HG03139 (cell line): Measurements from ENCODE around the gene ASS1.
"Not testable (repeated sequence)": the region's sequence is repeated elsewhere in the genome, so short reads cannot be mapped to it uniquely, and the experiment has no call there.

Experiments
- ATAC-seq: cut with Tn5 transposase; IDR thresholded peaks from one replicate; pipeline ENCODE4 v1.9.1; 2021; ENCODE audit not compliant: unreplicated experiment

The ASS1 gene

DNA sequence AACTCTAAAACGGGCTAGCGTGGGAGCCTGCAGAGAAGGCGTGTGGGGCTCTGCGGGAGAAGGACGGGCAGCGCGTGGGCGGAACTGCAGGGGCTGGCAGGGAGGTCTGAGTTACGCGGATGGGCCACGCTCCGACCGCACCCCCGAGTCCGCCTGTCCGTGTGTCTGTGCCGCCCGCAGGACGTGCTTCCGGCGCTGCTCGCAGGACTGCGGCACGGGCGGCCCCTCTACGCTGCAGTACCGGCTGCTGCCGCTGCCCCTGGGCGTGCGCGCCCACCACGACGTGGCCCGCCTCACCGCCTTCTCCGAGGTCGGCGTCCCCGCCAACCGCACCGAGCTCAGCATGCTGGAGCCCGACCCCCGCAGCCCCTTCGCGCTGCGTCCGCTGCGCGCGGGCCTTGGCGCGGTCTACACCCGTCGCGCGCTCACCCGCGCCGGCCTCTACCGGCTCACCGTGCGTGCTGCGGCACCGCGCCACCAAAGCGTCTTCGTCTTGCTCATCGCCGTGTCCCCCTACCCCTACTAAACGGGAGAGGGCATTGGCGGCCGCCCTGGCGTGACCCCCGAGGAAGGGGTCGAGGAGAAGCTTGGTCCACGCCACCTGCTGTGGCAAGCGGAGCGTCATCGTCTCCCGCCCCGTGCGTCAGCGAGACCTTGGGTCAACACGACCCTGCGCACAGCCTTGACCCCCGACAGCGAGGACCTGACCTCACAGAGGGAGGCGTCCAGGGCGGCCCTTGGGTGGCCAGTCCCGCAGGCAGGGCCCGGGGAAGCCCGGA is 11.4 kb upstream of the ASS1 start:
- ATAC-seq: no peak

DNA sequence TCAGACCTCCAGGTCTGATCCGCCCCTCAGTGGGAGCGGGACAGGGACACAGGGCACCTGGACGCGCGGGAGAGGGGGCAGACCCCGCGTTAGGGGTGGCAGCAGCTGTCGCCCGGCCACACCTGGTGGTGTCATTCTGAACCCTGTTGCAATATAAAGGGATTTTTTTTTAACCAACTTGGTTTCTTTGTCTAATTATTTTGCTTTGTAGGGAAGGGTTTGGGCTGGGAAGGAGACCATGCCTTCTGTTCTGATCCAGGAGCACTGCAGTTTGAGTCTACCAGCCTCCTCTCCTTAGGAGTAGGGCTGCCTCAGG is 10.9 kb upstream of the ASS1 start:
- ATAC-seq: no peak

DNA sequence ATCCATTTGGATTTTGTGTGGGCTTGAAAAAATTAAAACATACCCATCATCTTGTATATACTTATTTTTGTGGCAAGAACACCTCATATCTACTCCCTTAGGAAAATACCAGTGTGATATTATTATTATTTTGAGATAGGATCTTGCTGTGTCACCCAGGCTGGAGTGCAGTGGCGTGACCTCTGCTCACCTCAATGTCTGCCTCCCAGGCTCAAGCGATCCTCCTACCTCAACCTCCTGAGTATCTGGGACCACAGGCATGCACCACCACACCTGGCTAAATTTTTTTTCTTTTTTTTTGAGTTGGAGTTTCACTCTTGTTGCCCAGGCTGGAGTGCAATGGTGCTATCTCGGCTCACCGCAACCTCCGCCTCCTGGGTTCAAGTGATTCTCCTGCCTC is 10.1 kb upstream of the ASS1 start:
- not testable (repeated sequence) for ATAC-seq

- ATAC-seq: no peak
Observed at GRCh38 chr9:130437011-130437789, 7.6 kb upstream of the ASS1 start.

DNA sequence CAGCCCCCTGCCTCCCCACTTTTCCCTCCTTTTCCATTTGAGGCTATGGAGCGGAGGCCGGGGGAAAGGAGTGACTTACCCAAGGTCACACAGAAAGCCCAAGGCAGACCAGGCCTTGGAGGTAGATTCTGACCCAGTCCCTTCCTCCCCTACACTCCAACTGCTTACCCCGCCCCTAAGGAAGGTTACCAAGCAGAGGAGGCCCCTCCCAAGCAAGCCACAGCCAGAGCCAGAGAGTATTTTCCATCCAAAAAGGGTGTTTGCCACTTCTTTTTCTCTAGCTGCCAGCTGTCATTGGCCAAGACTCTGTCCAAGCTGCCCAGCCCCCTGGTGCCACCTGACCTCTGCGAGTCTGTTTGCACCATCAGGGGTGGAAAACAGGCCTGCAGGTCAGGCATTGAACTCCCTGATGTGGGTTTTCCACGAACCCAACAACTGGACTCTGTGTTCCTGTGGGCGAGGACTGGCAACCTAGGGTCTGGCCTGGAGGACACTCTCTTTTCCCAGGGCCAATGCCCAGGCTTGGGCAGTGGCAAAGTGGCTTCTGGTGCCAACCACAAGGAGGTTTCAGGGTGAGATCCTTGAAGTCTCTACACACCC is 6.3 kb upstream of the ASS1 start:
- no peak for ATAC-seq

DNA sequence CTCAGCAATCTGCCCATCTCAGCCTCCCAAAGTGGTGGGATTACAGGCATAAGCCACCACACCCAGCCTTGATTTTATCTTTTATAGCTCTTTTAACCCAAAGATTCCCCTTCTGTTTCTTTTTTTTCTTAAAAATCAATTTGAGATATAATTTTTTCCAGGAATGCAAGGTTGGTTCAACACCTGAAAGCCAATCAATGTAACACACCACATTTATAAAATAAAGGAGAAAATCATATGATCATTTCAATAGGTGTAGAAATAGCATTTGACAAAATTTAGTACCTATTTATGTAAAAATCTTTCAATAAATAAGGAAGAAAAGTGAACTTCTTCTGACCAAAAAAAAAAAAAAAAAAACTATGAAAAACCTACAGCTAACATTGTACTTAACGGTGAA is 3.7 kb upstream of the ASS1 start:
- no peak for ATAC-seq

DNA sequence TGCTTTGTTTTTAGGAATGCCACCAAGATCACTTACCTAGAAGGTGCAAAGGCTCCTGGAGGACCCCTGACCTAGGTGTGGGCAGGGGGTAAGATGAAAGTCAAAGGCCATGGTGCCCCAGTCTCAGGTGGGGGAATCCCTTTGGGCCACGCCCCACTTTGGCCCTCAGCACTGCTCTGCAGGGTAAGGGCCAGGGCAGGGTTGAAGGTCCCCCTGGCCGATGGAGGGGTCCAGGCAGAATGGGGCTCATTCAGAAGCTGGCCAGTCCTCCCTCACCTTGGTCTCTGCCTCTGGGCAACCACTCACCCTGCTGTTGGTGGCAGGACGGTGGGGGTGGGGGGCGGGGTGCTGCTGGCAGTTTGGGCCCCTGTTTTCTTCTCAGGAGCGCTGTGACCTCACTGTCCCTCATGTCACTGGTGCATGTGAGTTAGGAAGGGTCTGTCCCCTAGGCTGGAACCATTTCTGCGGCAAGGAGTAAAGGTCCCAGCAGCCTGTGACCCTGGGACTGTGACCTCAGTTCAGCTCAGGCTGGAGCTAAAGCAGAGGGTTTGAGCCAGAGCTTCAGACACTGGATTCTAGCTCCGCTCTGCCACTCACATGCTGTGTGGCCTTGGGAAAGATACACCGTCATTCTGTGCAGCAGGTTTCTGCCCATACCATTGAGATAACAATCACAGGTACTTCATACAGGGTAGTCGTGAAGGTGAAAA is 1.9 kb upstream of the ASS1 start:
- ATAC-seq: no peak

GRCh38 chr9:130443456-130443801 is 1.3 kb upstream of the ASS1 start:
- ATAC-seq: no peak

- ATAC-seq: no peak
Observed at GRCh38 chr9:130443840-130444492, 795 bp upstream of the ASS1 start.

DNA sequence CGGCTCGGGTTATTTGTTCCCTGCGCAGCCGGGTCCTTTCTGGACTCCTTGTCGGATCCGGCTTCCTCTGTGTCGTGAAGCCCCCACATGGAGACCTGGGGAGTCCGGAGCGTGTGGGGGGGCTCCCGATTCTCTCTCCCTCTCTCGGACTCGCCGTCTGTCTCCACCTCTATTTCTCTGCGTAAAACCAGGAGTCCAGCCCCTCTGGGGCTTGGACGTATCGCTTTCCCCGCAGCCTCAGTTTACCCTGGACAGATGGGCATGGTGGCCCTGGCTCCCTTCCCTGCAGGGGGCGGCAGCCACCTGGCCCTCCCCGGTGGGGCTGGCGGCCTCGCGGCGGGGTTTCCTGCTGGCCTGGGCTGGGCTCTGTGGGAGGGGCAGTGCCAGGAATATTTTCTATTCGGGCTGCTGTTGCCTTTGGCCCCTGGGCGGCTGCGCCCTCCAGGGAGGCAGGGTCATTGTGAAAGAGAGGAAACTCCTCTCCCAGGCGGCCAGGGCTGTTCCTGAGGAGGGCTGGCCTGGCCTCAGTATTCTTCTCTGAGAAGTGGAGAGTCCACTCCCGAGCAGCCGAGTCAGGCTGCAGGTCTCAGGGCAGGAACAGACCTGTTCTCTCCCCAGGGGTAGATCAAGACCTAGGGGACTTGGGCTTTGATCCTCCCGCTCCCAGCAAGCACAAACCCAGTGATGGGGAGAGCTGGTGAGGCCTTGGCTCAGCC is 665 bp downstream of the ASS1 start:
- no peak for ATAC-seq

- ATAC-seq: no peak
Observed at GRCh38 chr9:130446101-130446861, 1.5 kb downstream of the ASS1 start.

- ATAC-seq: no peak
Observed at GRCh38 chr9:130447193-130447816, 2.5 kb downstream of the ASS1 start.

GRCh38 chr9:130448035-130448624 is 3.4 kb downstream of the ASS1 start:
- ATAC-seq: no peak

GRCh38 chr9:130448771-130449603 is 4.2 kb downstream of the ASS1 start:
- no peak for ATAC-seq

DNA sequence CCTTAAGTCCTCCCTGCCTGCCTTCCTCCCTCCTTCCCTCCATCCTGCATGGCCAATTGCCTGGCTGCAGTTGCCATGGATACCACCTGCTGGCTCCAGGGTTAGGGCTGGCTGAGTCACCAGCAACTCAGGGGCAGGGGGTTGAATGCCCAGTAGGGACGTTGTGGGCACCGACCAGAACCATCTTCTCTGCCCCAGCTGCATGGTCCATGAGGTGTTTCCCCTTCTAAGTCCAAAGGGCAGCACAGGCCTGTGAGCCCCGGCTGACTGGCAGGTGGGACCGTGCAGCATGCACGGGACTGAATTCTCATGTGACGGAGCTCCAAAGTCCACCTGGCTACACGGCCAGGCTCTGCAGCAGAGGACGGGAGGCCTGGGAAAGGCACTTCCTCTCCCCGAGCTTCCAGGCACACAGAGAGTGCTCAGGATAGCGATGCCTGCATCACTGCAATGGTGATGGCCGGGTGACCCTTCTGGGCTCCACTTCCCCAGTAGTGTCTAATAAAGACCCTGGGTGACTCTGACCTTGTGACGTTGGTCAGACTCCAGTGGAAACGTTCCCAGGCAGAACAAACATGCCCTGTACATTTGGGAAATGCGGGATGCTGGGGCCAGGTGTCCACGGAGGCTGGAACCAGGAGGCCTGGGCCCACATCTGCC is 5.7 kb downstream of the ASS1 start:
- ATAC-seq: no peak

GRCh38 chr9:130451004-130451390 is 6.2 kb downstream of the ASS1 start:
- no peak for ATAC-seq

- ATAC-seq: no peak
Observed at GRCh38 chr9:130451509-130452388, 7.0 kb downstream of the ASS1 start.
